ENCODE measurements around the gene BTRC.

DNA sequence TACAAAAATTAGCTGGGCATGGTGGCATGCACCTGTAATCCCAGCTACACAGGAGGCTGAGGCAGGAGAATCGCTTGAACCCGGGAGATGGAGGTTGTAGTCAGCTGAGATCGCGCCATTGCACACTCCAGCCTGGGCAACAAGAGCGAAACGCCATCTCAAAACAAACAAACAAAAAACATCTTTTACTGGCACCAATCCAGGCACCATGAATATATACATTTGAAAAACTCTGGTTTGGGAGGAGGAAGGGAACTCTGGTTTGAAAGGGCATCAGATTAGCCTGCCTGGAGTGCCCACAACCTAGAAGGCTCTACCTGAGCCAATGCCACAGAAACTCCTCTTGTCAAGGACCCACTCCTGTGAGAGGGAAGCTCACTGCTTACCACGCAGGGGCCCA is 218.2 kb downstream of the BTRC start:
- TF ChIP-seq, protein P1, sequence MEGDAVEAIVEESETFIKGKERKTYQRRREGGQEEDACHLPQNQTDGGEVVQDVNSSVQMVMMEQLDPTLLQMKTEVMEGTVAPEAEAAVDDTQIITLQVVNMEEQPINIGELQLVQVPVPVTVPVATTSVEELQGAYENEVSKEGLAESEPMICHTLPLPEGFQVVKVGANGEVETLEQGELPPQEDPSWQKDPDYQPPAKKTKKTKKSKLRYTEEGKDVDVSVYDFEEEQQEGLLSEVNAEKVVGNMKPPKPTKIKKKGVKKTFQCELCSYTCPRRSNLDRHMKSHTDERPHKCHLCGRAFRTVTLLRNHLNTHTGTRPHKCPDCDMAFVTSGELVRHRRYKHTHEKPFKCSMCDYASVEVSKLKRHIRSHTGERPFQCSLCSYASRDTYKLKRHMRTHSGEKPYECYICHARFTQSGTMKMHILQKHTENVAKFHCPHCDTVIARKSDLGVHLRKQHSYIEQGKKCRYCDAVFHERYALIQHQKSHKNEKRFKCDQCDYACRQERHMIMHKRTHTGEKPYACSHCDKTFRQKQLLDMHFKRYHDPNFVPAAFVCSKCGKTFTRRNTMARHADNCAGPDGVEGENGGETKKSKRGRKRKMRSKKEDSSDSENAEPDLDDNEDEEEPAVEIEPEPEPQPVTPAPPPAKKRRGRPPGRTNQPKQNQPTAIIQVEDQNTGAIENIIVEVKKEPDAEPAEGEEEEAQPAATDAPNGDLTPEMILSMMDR (conservative IDR thresholded peaks at IDR 0.05; ENCODE audit: low read depth, low read length) = no peak
- no peak for TF ChIP-seq EZH2 (IDR thresholded peaks at IDR 0.05; ENCODE audit: low read length, unreplicated experiment)

All from PC-3 (cell line).